Duodenal mucosa (tissue), 2 donors: Measurements from ENCODE around the gene OAF.

Experiments used
- H3K27ac ChIP-seq: one replicate; pipeline ENCODE4 v1.7.0; 2013; ENCODE audit warnings: low read depth, low read length
- H3K27me3 ChIP-seq, 2 donors: one replicate each; pipeline ENCODE4 v1.7.0; 2013; ENCODE audit warnings: low read length in 2 of 2, control low read depth in 1 of 2; ENCODE audit not compliant: insufficient read depth in 2 of 2, control insufficient read depth in 1 of 2
- H3K36me3 ChIP-seq, 2 donors: one replicate each; pipeline ENCODE4 v1.7.0; 2013; ENCODE audit warnings: low read length in 2 of 2, control low read depth in 1 of 2; ENCODE audit not compliant: insufficient read depth in 2 of 2, control insufficient read depth in 1 of 2
- H3K4me1 ChIP-seq, 2 donors: one replicate each; pipeline ENCODE4 v1.7.0; 2013; ENCODE audit warnings: low read length in 2 of 2, control low read depth in 1 of 2; ENCODE audit not compliant: insufficient read depth in 2 of 2, control insufficient read depth in 1 of 2
- H3K4me3 ChIP-seq, 2 donors: one replicate each; pipeline ENCODE4 v1.7.0; 2013; ENCODE audit warnings: low read length in 2 of 2, low read depth in 1 of 2
- H3K9ac ChIP-seq, 2 donors: one replicate each; pipeline ENCODE4 v1.7.0; 2013; ENCODE audit warnings: low read length in 2 of 2, low read depth in 1 of 2
- H3K9me3 ChIP-seq, 2 donors: one replicate each; pipeline ENCODE4 v1.7.0; 2013; ENCODE audit warnings: low read length in 2 of 2, control low read depth in 1 of 2; ENCODE audit not compliant: control insufficient read depth in 1 of 2

OAF gene

DNA sequence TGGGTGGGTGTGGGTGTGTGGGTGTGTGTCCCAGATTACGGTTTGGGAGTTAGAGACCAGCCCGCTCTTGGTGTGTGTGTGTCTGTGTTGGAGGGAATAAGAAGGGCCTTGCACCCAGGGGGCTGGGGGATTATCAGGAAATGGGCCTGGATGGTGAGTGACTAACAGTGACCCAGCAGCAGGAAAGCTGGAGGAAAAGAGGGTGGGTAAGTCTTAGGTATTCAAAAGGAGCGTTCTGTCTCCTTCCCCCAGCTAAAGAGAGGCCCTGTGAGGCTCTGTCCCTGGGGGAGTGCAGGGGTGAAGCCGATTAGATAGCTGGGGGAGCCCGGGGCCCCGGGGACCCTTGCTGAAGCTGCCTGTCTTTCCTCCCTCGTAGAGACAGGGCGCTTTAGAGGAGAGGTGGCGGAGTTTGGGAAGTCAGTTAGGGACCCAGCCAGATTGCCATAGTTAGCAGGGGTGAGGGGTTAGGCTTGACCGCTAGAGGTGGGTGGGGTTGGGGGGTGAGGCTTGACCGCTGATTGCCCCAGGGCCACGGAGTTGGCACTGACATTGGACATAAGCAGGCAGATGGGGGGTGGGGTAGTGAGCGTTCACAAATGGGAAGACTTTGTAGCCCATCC is 1.5 kb downstream of the OAF start:
- Histone ChIP-seq H3K36me3 (peaks cover 5 to 7% of the 10 kb centered on the region in 2 donors), H3K27ac (peak overlapping the region; percentile 58), H3K9me3 (no peaks in the 10 kb centered on the region), H3K9ac (peak overlapping the region; percentile 68 to 71), H3K4me3 (peak overlapping the region; percentile 85 to 92), H3K4me1 (peaks cover 54 to 56% of the 10 kb centered on the region in 2 donors), H3K27me3 (no peaks in the 10 kb centered on the region)

DNA sequence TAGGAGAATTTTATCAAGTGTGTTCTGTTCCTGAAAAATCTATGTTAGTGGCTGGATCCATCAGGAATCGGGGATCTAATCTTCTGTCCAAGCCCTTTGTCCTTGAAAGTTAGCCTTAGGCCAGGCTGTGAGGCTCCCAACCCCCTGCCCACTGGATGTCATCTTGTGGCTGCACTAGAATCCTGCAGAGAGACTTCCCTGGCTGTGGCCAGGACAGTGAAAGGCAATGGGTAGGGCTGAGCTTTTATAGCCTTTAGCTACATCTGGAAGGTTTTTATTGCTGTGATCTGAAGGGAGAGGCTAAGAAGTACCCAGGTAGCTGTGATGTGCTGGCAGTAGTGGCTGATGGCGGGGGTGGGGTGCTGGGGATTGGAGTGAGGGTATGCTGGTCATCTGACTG is 2.1 kb downstream of the OAF start:
- no peaks in the 10 kb centered on the region for H3K9me3 ChIP-seq
- peaks cover 56 to 60% of the 10 kb centered on the region in 2 donors for H3K4me1 ChIP-seq
- H3K27me3 ChIP-seq = no peaks in the 10 kb centered on the region
- peak overlapping the region; percentile 85 to 92 for H3K4me3 ChIP-seq
- H3K9ac ChIP-seq = peak overlapping the region; percentile 68 to 71
- peak overlapping the region; percentile 58 for H3K27ac ChIP-seq
- peaks cover 5 to 12% of the 10 kb centered on the region in 2 donors for H3K36me3 ChIP-seq

DNA sequence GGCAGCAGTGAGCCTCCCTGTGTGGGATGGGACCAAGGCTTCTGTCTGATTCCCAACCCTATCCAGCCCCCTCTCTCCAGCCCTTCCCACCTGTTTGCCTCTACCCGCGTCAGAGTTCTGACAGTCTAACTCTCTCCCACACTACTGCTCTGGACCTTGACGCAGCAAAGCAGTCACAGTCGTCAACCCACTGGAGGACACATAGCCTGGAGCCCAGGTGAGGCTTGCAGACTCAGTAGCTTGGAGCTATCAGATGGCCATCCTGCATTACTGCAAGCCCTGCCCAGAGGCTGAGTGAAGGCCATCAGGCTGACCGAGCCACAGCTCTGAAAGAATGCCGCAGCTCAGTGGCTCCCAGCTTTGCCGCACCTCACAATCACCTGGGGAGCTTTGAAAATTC is 3.7 kb downstream of the OAF start:
- Histone ChIP-seq H3K4me1 (peaks cover 54 to 62% of the 10 kb centered on the region in 2 donors), H3K9me3 (no peaks in the 10 kb centered on the region), H3K27me3 (no peaks in the 10 kb centered on the region), H3K9ac (no peak overlapping the region), H3K36me3 (peaks cover 5 to 12% of the 10 kb centered on the region in 2 donors), H3K27ac (no peak overlapping the region), H3K4me3 (no peak overlapping the region)

DNA sequence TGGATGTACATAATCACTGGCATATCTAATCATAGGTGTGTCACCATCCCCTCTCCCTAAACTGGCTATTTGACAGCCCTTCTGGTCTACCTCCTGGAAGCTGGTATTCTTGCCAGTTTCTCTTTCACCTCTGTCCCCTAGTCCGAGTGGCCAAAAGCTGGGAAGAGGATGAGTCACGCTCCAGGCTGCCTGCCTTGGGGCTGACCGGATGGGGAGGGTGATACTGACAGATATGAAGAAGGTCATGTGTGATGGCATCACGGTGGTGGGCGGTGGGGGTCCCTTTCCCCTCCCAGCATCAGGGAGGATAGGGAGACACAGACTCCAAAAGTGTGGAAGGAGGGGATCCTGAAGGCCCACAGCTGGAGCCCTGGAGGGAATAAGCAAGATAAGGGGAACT is 4.8 kb downstream of the OAF start:
- Histone ChIP-seq H3K4me3 (no peak overlapping the region), H3K27ac (no peak overlapping the region), H3K9me3 (no peaks in the 10 kb centered on the region), H3K36me3 (peaks cover 5 to 19% of the 10 kb centered on the region in 2 donors), H3K9ac (peak overlapping the region in 1 of 2 donors; percentile 15), H3K27me3 (no peaks in the 10 kb centered on the region), H3K4me1 (peaks cover 57 to 64% of the 10 kb centered on the region in 2 donors)

DNA sequence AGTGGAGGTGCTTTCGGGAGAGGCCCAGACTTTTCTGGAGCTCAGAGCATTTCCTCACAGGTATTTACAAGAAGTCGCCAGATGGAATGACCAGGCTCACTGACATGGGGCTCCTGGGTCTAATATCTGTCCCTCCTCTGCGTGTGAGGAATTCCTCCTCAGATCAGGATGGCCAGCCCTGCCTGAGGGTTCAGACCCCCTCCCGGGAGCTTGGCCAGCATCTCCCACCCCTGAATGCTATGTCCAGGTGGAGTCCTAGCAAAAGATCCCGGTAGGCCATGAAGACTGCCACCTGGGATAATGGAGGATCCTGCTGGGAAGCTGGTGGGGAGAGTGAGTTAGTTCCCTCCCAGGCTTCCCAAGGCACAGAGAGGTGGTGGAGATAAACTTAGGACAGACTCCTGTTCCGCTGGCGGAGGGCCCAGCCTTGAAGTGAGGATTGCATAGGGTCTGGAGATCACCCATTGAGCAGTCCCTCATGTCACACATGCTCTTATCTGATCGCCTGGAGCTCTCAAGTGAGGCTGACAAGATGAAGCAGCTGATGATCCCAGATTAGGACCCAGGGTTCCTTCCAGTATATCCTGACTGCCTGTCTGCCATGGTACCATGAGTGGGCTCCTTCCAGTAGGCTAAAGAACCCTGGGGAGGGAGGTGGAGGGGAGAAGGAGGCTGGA is 5.7 kb downstream of the OAF start:
- peaks cover 5 to 21% of the 10 kb centered on the region in 2 donors for H3K36me3 ChIP-seq
- H3K9me3 ChIP-seq = no peaks in the 10 kb centered on the region
- peaks cover 66 to 73% of the 10 kb centered on the region in 2 donors for H3K4me1 ChIP-seq
- no peak overlapping the region for H3K9ac ChIP-seq
- H3K4me3 ChIP-seq = no peak overlapping the region
- H3K27me3 ChIP-seq = no peaks in the 10 kb centered on the region
- H3K27ac ChIP-seq = no peak overlapping the region

DNA sequence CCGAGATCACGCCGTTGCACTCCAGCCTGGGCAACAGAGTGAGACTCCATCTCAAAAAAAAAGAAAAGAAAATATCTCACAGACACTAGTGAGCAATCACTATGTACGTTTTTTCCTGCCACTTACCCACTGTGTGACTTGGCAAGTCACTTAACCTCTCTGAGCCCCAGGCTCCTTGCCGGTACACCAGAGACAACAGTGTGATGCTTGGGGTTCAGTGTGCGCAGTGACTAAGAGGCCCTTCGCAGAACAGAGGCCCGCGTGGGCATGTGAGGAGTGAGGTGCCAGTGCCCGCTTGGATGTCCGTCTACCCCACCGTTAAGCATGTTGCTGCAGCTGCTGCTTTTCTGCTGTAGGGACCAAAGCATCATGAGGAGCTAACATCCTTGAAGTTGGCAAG is 6.7 kb downstream of the OAF start:
- Histone ChIP-seq H3K9me3 (no peaks in the 10 kb centered on the region), H3K9ac (peak overlapping the region in 1 of 2 donors; percentile 11), H3K4me1 (peaks cover 70 to 76% of the 10 kb centered on the region in 2 donors), H3K27me3 (no peaks in the 10 kb centered on the region), H3K36me3 (peaks cover 5 to 21% of the 10 kb centered on the region in 2 donors), H3K27ac (peak overlapping the region; percentile 22), H3K4me3 (no peak overlapping the region)

DNA sequence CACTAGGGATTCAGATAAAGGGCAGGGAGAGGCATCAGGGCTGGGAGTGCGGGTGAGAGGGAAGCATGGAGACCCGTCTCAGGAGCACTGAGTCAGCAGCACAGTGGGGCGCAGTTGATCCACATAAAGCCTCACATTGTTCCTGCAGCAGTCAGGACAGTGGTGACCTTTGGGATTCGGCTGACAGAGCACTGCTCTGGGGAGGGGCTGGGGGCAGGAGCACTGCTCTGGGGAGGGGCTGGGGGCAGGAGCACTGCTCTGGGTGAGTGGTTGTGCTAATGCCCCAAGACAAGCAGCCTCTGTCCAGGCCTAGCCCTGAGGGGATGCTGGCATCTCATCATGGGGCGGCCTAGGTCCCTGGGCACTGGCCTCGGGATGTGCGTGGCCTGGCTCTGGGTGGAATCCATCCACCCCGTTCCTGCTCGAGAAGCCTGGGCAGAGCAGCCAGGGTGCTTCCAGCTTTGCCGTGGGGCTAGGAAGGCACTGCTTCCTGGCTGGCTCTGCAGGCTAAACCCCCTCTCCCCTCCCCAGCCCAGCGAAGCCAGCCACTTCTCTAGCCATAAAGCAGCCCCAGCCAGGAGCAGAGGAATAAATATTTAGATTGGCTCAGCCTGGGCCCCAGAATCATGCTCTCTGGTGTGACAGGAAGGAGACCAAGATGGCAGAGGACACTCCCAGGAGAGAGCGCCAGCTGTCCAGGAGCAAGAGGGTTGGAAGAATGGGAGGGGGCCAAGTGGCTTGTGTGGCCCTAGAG is 7.3 kb downstream of the OAF start:
- peaks cover 5 to 21% of the 10 kb centered on the region in 2 donors for H3K36me3 ChIP-seq

DNA sequence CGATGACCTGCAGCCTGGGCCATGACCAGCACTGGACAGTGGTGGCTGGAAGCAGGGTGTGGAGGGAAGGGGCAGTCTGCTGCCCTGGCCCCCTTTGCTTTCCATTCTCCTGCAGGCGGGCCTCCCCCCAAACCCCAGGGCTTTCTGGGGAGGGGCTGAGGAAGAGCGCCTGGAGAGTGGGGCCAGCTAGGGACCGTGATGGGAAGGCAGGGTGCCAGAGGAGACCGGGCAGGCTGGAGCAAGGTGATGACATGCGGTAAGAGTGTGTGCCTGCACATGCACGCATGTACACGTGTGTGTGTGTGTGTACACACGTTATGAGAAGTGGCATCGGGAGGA is 7.8 kb downstream of the OAF start:
- peak overlapping the region in 1 of 2 donors; percentile 15 for H3K9ac ChIP-seq

More for the DNA sequence above, 7.3 kb downstream of the OAF start:
- Histone ChIP-seq H3K4me3 (no peak overlapping the region), H3K4me1 (peaks cover 64 to 70% of the 10 kb centered on the region in 2 donors), H3K27me3 (no peaks in the 10 kb centered on the region), H3K27ac (peak overlapping the region; percentile 22), H3K9ac (peak overlapping the region; percentile 11 to 15), H3K9me3 (no peaks in the 10 kb centered on the region)

DNA sequence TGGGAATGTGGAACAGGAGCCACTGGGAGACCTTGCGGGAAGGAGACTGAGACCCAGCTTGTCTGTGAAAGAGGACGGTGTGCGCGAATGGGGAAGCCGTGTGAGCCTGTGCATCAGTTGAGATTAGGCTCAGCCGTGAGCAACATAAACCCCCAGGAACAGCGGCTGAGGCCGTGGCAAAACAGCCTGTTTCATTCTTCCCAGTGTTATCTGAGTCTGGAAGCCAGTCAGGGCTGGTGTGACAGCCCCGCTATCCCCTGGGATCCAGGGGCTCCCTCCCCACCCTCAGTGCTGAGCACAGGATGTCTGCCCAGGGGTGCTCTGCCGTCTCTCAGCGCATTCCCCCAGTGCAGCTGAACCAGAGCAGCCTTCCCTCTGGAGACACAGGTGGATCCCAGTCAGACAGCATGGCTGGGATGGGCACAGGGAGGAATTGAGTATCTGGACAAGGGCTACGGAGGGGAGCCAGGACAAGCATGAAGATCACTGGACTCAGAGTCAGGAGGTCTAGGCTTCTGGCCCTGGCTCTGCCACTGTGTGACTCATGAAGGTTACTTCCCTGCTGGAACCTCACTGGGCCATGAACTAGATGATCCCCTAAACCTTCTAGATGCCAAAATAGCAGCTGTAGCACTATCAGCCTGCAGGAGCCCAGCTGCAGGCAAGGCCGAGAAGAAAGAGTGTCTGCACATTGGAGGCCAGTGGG is 8.6 kb downstream of the OAF start:
- Histone ChIP-seq H3K9me3 (no peaks in the 10 kb centered on the region), H3K27ac (no peak overlapping the region), H3K9ac (peak overlapping the region in 1 of 2 donors; percentile 4), H3K4me3 (peak overlapping the region in 1 of 2 donors; percentile 14), H3K36me3 (peaks cover 4 to 21% of the 10 kb centered on the region in 2 donors), H3K27me3 (no peaks in the 10 kb centered on the region), H3K4me1 (peaks cover 61 to 66% of the 10 kb centered on the region in 2 donors)

More for the DNA sequence above, 7.8 kb downstream of the OAF start:
- peak overlapping the region; percentile 22 for H3K27ac ChIP-seq
- no peaks in the 10 kb centered on the region for H3K9me3 ChIP-seq
- no peak overlapping the region for H3K4me3 ChIP-seq
- peaks cover 5 to 23% of the 10 kb centered on the region in 2 donors for H3K36me3 ChIP-seq
- H3K27me3 ChIP-seq = no peaks in the 10 kb centered on the region
- H3K4me1 ChIP-seq = peaks cover 59 to 66% of the 10 kb centered on the region in 2 donors
